NT2/D1 (cell line): ENCODE data around the gene LMOD1.

Source experiments
- YY1 ChIP-seq: IDR thresholded peaks from 2 replicates; pipeline ENCODE4 v1.6.1; 2011; ENCODE audit not compliant: insufficient read length, insufficient read depth
- ZNF274 ChIP-seq: IDR thresholded peaks from 2 replicates; pipeline ENCODE4 v1.6.1; 2011; ENCODE audit warnings: mild to moderate bottlenecking, low read depth, low read length

DNA sequence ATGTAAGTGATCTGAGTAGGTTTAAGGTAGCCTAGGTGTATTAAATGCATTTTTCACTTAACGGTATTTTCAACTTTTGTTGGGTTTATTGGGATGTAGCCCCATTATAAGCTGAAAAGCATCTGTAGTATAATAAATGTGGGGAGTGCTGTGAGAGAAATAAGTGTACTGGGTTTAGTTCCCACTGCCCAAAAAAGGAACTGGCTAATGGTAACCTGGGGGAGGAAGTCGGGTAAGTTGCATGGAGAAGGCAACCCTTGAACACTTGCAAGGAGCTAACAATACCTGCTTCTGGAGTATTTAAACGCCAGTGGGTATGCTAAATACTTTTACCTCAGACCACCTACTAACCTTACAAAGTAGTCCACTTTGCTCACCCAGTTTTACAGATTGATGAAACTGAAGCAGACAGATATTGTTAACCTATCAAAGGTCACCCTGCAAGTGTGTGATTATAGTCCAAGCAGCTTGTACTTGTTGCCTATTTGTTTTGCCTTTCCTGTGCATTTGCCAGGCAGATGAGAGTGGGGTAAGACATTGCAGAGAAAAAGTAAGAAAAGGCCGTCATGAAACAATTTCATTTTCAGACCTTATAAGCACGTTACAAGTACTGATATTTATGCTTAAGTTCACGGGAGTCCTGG is 65.3 kb downstream of the LMOD1 start:
- TF ChIP-seq ZNF274 (no peak), YY1 (no peak)
